ENCODE results near the gene PPP4R3C.
"Not testable (repeated sequence)": the region's sequence is repeated elsewhere in the genome, so short reads cannot be mapped to it uniquely, and the experiment has no call there.

PPP4R3C gene

GRCh38 chrX:27442392-27442791 lies 20.7 kb downstream of the PPP4R3C start:
- H3K4me1 ChIP-seq (ENCODE audit: control insufficient read depth in 5 of 5, insufficient read depth in 5 of 5, low read length in 5 of 5); H3K27me3 ChIP-seq (ENCODE audit: control insufficient read depth in 5 of 5, insufficient read depth in 4 of 5, low read length in 5 of 5); H3K27ac ChIP-seq (ENCODE audit: low read depth, low read length); H3K4me3 ChIP-seq (ENCODE audit: low read depth in 1 of 5, low read length in 5 of 5); H3K9ac ChIP-seq (ENCODE audit: low read length in 5 of 5); H3K36me3 ChIP-seq (ENCODE audit: control insufficient read depth in 5 of 5, insufficient read depth in 5 of 5, low read length in 5 of 5): not testable (repeated sequence)
- peaks cover 0 to 10% (median 6%) of the 10 kb centered on the region in 5 donors for H3K9me3 ChIP-seq (ENCODE audit: control insufficient read depth in 5 of 5, low read length in 5 of 5)

- no peak overlapping the region for H3K4me3 ChIP-seq (ENCODE audit: low read depth in 1 of 5, low read length in 5 of 5)
- H3K4me1 ChIP-seq (ENCODE audit: control insufficient read depth in 5 of 5, insufficient read depth in 5 of 5, low read length in 5 of 5), result no peaks in the 10 kb centered on the region
- H3K36me3 ChIP-seq (ENCODE audit: control insufficient read depth in 5 of 5, insufficient read depth in 5 of 5, low read length in 5 of 5), result no peaks in the 10 kb centered on the region
- peaks cover 0 to 7% (median 0%) of the 10 kb centered on the region in 5 donors for H3K27me3 ChIP-seq (ENCODE audit: control insufficient read depth in 5 of 5, insufficient read depth in 4 of 5, low read length in 5 of 5)
- no peak overlapping the region for H3K9ac ChIP-seq (ENCODE audit: low read length in 5 of 5)
- H3K27ac ChIP-seq (ENCODE audit: low read depth, low read length), result no peak overlapping the region
- H3K9me3 ChIP-seq (ENCODE audit: control insufficient read depth in 5 of 5, low read length in 5 of 5), result peaks cover 0 to 10% (median 6%) of the 10 kb centered on the region in 5 donors
Measured at GRCh38 chrX:27439771-27440170, 23.4 kb downstream of the PPP4R3C start.

GRCh38 chrX:27438937-27439336 lies 24.2 kb downstream of the PPP4R3C start:
- Histone ChIP-seq H3K4me3 (ENCODE audit: low read depth in 1 of 5, low read length in 5 of 5) (no peak overlapping the region), H3K4me1 (ENCODE audit: control insufficient read depth in 5 of 5, insufficient read depth in 5 of 5, low read length in 5 of 5) (no peaks in the 10 kb centered on the region), H3K36me3 (ENCODE audit: control insufficient read depth in 5 of 5, insufficient read depth in 5 of 5, low read length in 5 of 5) (no peaks in the 10 kb centered on the region), H3K9me3 (ENCODE audit: control insufficient read depth in 5 of 5, low read length in 5 of 5) (peaks cover 0 to 4% (median 0%) of the 10 kb centered on the region in 5 donors), H3K27me3 (ENCODE audit: control insufficient read depth in 5 of 5, insufficient read depth in 4 of 5, low read length in 5 of 5) (peaks cover 0 to 7% (median 0%) of the 10 kb centered on the region in 5 donors), H3K9ac (ENCODE audit: low read length in 5 of 5) (no peak overlapping the region), H3K27ac (ENCODE audit: low read depth, low read length) (no peak overlapping the region)

- Histone ChIP-seq H3K9ac (ENCODE audit: low read length in 5 of 5) (no peak overlapping the region), H3K4me1 (ENCODE audit: control insufficient read depth in 5 of 5, insufficient read depth in 5 of 5, low read length in 5 of 5) (no peaks in the 10 kb centered on the region), H3K9me3 (ENCODE audit: control insufficient read depth in 5 of 5, low read length in 5 of 5) (no peaks in the 10 kb centered on the region), H3K4me3 (ENCODE audit: low read depth in 1 of 5, low read length in 5 of 5) (no peak overlapping the region), H3K36me3 (ENCODE audit: control insufficient read depth in 5 of 5, insufficient read depth in 5 of 5, low read length in 5 of 5) (no peaks in the 10 kb centered on the region), H3K27me3 (ENCODE audit: control insufficient read depth in 5 of 5, insufficient read depth in 4 of 5, low read length in 5 of 5) (peaks cover 0 to 7% (median 0%) of the 10 kb centered on the region in 5 donors), H3K27ac (ENCODE audit: low read depth, low read length) (no peak overlapping the region)
Measured at GRCh38 chrX:27435031-27435430, 28.1 kb downstream of the PPP4R3C start.

Measured in subcutaneous abdominal adipose tissue (tissue), 5 donors.